Transverse colon (tissue), 4 donors: ENCODE measurements around the gene NFKBIZ. TPM values are rescaled to one million over a fixed set of nuclear protein-coding genes. Genes with fewer than 3 reads are reported as not detected.

ENCODE experiments used
- DNase-seq: peaks from one replicate; pipeline ENCODE4 v3.0.0-alpha.2; 2019
- H3K27ac ChIP-seq, 4 donors: fragments of 200-600 bp; sonication (generic); 2 replicates each; pipeline ENCODE4 v1.5.1; 2016 to 2018; ENCODE audit warnings: inconsistent platforms in 4 of 4
- H3K27me3 ChIP-seq: fragments of 200-600 bp; sonication (generic); 2 replicates; pipeline ENCODE4 v1.5.1; 2017; ENCODE audit warnings: inconsistent platforms
- H3K36me3 ChIP-seq, 4 donors: fragments of 200-600 bp; sonication (generic); 2 replicates each; pipeline ENCODE4 v1.5.1; 2017 to 2019; ENCODE audit warnings: inconsistent platforms in 4 of 4
- H3K4me1 ChIP-seq, 4 donors: fragments of 200-600 bp; sonication (generic); 2 replicates each; pipeline ENCODE4 v1.5.1; 2017 to 2020; ENCODE audit warnings: inconsistent platforms in 4 of 4
- H3K4me3 ChIP-seq, 4 donors: fragments of 200-600 bp; sonication (generic); 1 replicate in 1 of 4; 2 replicates in 3 of 4; pipeline versions ENCODE4 v1.5.1 to v1.6.1; 2017 to 2019; ENCODE audit warnings: inconsistent platforms in 4 of 4
- H3K9me3 ChIP-seq, 2 donors: fragments of 200-600 bp; sonication (generic); 2 replicates each; pipeline ENCODE4 v1.5.1; 2017 to 2019; ENCODE audit warnings: inconsistent platforms in 2 of 2
- EP300 ChIP-seq: sonication (generic); formaldehyde crosslinking; IDR thresholded peaks from one replicate; pipeline ENCODE4 v1.6.1; 2017; ENCODE audit warnings: antibody characterized with exemption, low read depth
- POLR2A ChIP-seq: fragments of 450-650 bp; IDR thresholded peaks from one replicate; pipeline ENCODE4 v1.6.1; 2016; ENCODE audit warnings: antibody characterized with exemption, mild to moderate bottlenecking, moderate library complexity
- POLR2AphosphoS5 ChIP-seq, 3 donors: sonication (generic); formaldehyde crosslinking; IDR thresholded peaks; one replicate each; pipeline ENCODE4 v1.6.1; 2016; ENCODE audit warnings: antibody characterized with exemption in 3 of 3
- WGBS, 2 donors: methylation state at CpG; one replicate each; pipeline ENCODE4 v1.1.5; 2018; ENCODE audit warnings: low coverage in 1 of 2; 5-methylcytosine and 5-hydroxymethylcytosine counted together
- in situ Hi-C, 4 donors: fragments of 200-750 bp; cut with MboI; loops; one replicate each; pipeline versions ENCODE4 v1.15.0 to v1.15.1; 2017; ENCODE audit warnings: low sequenced_read_pairs in 3 of 4, low pct_ligation_motif_present in 1 of 4, low pct_unique_long_range_greater_than_20kb in 1 of 4
- intact Hi-C: fragments of 100-400 bp; cut with DNase I; formaldehyde crosslinking; loops from one replicate; pipeline ENCODE4 v1.15.1; 2023; ENCODE audit warnings: low total_unique reads
- total RNA-seq, 4 donors: library from RNA; depleted of rRNA; stranded (reverse); fragments of >200 nt; gene quantifications; one replicate each; pipeline ENCODE4 v1.1.0, GENCODE V29; 2016
- TF ChIP-seq, protein P1 (sequence below), 5 experiments: fragments of 200-600 bp in 3 of 5; fragments of 450-650 bp in 2 of 5; sonication (generic) in 3 of 5; IDR thresholded peaks; 1 replicate in 2 of 5; 2 replicates in 3 of 5; pipeline ENCODE4 v1.5.1; 2016 to 2017; ENCODE audit warnings: antibody characterized with exemption in 5 of 5, inconsistent platforms in 3 of 5, mild to moderate bottlenecking in 2 of 5, moderate library complexity in 1 of 5

NFKBIZ gene
- total RNA-seq, 4 donors from 2014 or later = 92.4 to 333 (median 176) TPM

GRCh38 chr3:101821503-101821902 lies 27.8 kb upstream of the NFKBIZ start:
- intact Hi-C loops (no loop called here), in situ Hi-C loops (loop anchor here in 1 of 4 donors (25.0 kb wide), 1 partner anchor 716 kb away; no protein-coding TSS in a partner anchor)
- TF ChIP-seq, protein P1, sequence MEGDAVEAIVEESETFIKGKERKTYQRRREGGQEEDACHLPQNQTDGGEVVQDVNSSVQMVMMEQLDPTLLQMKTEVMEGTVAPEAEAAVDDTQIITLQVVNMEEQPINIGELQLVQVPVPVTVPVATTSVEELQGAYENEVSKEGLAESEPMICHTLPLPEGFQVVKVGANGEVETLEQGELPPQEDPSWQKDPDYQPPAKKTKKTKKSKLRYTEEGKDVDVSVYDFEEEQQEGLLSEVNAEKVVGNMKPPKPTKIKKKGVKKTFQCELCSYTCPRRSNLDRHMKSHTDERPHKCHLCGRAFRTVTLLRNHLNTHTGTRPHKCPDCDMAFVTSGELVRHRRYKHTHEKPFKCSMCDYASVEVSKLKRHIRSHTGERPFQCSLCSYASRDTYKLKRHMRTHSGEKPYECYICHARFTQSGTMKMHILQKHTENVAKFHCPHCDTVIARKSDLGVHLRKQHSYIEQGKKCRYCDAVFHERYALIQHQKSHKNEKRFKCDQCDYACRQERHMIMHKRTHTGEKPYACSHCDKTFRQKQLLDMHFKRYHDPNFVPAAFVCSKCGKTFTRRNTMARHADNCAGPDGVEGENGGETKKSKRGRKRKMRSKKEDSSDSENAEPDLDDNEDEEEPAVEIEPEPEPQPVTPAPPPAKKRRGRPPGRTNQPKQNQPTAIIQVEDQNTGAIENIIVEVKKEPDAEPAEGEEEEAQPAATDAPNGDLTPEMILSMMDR (IDR thresholded peaks at IDR 0.05) = no peak
- TF ChIP-seq POLR2AphosphoS5 (IDR thresholded peaks at IDR 0.05) = no peak
- TF ChIP-seq EP300 = no peak
- TF ChIP-seq POLR2A = no peak
- Histone ChIP-seq H3K27me3 (no peaks in the 10 kb centered on the region), H3K27ac (no peak overlapping the region), H3K9me3 (no peaks in the 10 kb centered on the region), H3K4me1 (peaks cover 6 to 8% (median 6%) of the 10 kb centered on the region in 4 donors), H3K4me3 (no peak overlapping the region), H3K36me3 (no peaks in the 10 kb centered on the region)
- DNase-seq = no peak
- WGBS, 2 donors = 96% methylated on average over 19 of the region's 19 CpGs; no CpG with 5 or more reads in 1 of the 2 donors

GRCh38 chr3:101823525-101823924 lies 25.8 kb upstream of the NFKBIZ start:
- in situ Hi-C loops = loop anchor here in 1 of 4 donors (25.0 kb wide), 1 partner anchor 714 kb away; no protein-coding TSS in a partner anchor
- 90% methylated on average over 5 of the region's 5 CpGs; no CpG with 5 or more reads in 1 of the 2 donors for WGBS, 2 donors
- TF ChIP-seq POLR2A (no peak), POLR2AphosphoS5 (IDR thresholded peaks at IDR 0.05) (no peak), EP300 (no peak)
- TF ChIP-seq, protein P1 (IDR thresholded peaks at IDR 0.05) = no peak
- Histone ChIP-seq H3K4me1 (peaks cover 10 to 23% (median 19%) of the 10 kb centered on the region in 4 donors), H3K27me3 (no peaks in the 10 kb centered on the region), H3K27ac (no peak overlapping the region), H3K36me3 (no peaks in the 10 kb centered on the region), H3K9me3 (no peaks in the 10 kb centered on the region), H3K4me3 (no peak overlapping the region)
- no peak for DNase-seq
- intact Hi-C loops = no loop called here

DNA sequence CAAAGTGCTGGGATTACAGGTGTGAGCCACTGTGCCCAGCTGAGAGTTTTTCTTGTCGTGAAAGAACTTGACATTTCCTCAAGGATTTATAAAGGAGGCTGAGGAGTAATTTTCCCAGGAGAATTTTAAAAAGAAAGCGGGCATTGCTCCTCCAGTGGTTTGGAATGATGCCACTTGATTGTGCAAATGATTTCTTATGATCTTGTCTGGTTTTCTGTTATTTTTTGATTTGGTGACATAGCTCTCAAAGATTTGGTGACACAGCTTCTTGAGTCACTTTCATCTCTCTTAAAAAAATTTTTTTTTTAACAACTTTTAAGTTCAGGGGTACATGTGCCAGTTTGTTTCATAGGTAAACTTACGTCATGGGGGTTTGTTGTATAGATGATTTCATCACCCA lies 24.6 kb upstream of the NFKBIZ start:
- H3K9me3 ChIP-seq = no peaks in the 10 kb centered on the region
- no peak overlapping the region for H3K4me3 ChIP-seq
- peaks cover 16 to 32% (median 30%) of the 10 kb centered on the region in 4 donors for H3K4me1 ChIP-seq
- H3K27me3 ChIP-seq = no peaks in the 10 kb centered on the region
- H3K36me3 ChIP-seq = no peaks in the 10 kb centered on the region
- in situ Hi-C loops (loop anchor here in 1 of 4 donors (25.0 kb wide), 1 partner anchor 713 kb away; no protein-coding TSS in a partner anchor), intact Hi-C loops (no loop called here)
- TF ChIP-seq, protein P1 (IDR thresholded peaks at IDR 0.05) = no peak
- TF ChIP-seq POLR2AphosphoS5 (IDR thresholded peaks at IDR 0.05) = no peak
- H3K27ac ChIP-seq = no peak overlapping the region
- WGBS, 2 donors = 67 to 85% methylated on average over 3 of the region's 3 CpGs
- no peak for DNase-seq

GRCh38 chr3:101825904-101826445 lies 23.3 kb upstream of the NFKBIZ start:
- Histone ChIP-seq H3K4me1 (peaks cover 16 to 34% (median 31%) of the 10 kb centered on the region in 4 donors), H3K4me3 (no peak overlapping the region), H3K9me3 (no peaks in the 10 kb centered on the region), H3K27me3 (no peaks in the 10 kb centered on the region), H3K36me3 (no peaks in the 10 kb centered on the region), H3K27ac (peak overlapping the region; percentile 94 to 96 (median 94))
- 50% methylated on average over 2 of the region's 2 CpGs for WGBS, 2 donors
- in situ Hi-C loops (no loop called here), intact Hi-C loops (no loop called here)
- TF ChIP-seq EP300 (no peak), POLR2A (no peak), POLR2AphosphoS5 (IDR thresholded peaks at IDR 0.05) (no peak)
- TF ChIP-seq, protein P1 (IDR thresholded peaks at IDR 0.05) = no peak
- DNase-seq = no peak
